ENCODE measurements around the gene LARP6. TPM values are rescaled to one million over a fixed set of nuclear protein-coding genes. Genes with fewer than 3 reads are reported as not detected.

LARP6 gene
- total and polyA plus RNA-seq, 2 experiments from 2014 or later = 20.0 to 22.4 TPM

GRCh38 chr15:70857562-70858285 lies 3.8 kb upstream of the LARP6 start:
- Mint-ChIP-seq H3K4me3 (no peak overlapping the region), H3K36me3 (ENCODE audit: low read depth) (no peaks in the 10 kb centered on the region; the same call in 2 of the 3 replicates), H3K9me3 (0 out of 3 replicates have a peak, but pooled peaks cover 3% of the 10 kb centered on the region), H3K27ac (no peak overlapping the region), H3K4me1 (peaks cover 9% of the 10 kb centered on the region), H3K27me3 (ENCODE audit: insufficient read depth, low read depth, poor library complexity) (peaks cover 8% of the 10 kb centered on the region)
- DNase-seq (ENCODE audit: low spot score) = no peak
- Histone ChIP-seq H3K79me2 (replicated peaks; ENCODE audit: insufficient read depth) (no peaks in the 10 kb centered on the region), H3K36me3 (ENCODE audit: insufficient read depth) (no peaks in the 10 kb centered on the region), H2AFZ (no peak overlapping the region), H3K4me1 (ENCODE audit: insufficient read depth) (peaks cover 2% of the 10 kb centered on the region), H3K4me3 (no peak overlapping the region), H3K9me2 (ENCODE audit: insufficient read depth) (no peaks in the 10 kb centered on the region), H3K27me3 (ENCODE audit: insufficient read depth) (peaks cover 10% of the 10 kb centered on the region), H3F3A (replicated peaks; ENCODE audit: low read depth) (0 out of 2 replicates have a peak, but pooled peaks cover 3% of the 10 kb centered on the region), H3K4me2 (no peak overlapping the region), H3K27ac (ENCODE audit: low read depth) (no peak overlapping the region), H4K20me1 (replicated peaks; ENCODE audit: insufficient read depth) (no peaks in the 10 kb centered on the region; the same call in 1 of the 2 replicates)
- TF ChIP-seq, protein P1, sequence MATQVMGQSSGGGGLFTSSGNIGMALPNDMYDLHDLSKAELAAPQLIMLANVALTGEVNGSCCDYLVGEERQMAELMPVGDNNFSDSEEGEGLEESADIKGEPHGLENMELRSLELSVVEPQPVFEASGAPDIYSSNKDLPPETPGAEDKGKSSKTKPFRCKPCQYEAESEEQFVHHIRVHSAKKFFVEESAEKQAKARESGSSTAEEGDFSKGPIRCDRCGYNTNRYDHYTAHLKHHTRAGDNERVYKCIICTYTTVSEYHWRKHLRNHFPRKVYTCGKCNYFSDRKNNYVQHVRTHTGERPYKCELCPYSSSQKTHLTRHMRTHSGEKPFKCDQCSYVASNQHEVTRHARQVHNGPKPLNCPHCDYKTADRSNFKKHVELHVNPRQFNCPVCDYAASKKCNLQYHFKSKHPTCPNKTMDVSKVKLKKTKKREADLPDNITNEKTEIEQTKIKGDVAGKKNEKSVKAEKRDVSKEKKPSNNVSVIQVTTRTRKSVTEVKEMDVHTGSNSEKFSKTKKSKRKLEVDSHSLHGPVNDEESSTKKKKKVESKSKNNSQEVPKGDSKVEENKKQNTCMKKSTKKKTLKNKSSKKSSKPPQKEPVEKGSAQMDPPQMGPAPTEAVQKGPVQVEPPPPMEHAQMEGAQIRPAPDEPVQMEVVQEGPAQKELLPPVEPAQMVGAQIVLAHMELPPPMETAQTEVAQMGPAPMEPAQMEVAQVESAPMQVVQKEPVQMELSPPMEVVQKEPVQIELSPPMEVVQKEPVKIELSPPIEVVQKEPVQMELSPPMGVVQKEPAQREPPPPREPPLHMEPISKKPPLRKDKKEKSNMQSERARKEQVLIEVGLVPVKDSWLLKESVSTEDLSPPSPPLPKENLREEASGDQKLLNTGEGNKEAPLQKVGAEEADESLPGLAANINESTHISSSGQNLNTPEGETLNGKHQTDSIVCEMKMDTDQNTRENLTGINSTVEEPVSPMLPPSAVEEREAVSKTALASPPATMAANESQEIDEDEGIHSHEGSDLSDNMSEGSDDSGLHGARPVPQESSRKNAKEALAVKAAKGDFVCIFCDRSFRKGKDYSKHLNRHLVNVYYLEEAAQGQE (IDR thresholded peaks at IDR 0.05; ENCODE audit: unreplicated experiment) = no peak
- no peak for TF ChIP-seq STAT1 (IDR thresholded peaks at IDR 0.05; ENCODE audit: unreplicated experiment)
- TF ChIP-seq ZNF462 (CRISPR knock-in tag; IDR thresholded peaks at IDR 0.05) = no peak
- TF ChIP-seq, protein P2, sequence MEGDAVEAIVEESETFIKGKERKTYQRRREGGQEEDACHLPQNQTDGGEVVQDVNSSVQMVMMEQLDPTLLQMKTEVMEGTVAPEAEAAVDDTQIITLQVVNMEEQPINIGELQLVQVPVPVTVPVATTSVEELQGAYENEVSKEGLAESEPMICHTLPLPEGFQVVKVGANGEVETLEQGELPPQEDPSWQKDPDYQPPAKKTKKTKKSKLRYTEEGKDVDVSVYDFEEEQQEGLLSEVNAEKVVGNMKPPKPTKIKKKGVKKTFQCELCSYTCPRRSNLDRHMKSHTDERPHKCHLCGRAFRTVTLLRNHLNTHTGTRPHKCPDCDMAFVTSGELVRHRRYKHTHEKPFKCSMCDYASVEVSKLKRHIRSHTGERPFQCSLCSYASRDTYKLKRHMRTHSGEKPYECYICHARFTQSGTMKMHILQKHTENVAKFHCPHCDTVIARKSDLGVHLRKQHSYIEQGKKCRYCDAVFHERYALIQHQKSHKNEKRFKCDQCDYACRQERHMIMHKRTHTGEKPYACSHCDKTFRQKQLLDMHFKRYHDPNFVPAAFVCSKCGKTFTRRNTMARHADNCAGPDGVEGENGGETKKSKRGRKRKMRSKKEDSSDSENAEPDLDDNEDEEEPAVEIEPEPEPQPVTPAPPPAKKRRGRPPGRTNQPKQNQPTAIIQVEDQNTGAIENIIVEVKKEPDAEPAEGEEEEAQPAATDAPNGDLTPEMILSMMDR (conservative IDR thresholded peaks at IDR 0.05; ENCODE audit: low read depth in 2 of 2) = no peak
- TF ChIP-seq CREB1 (CRISPR knock-in tag; IDR thresholded peaks at IDR 0.05; ENCODE audit: low read depth) = no peak
- no peak for TF ChIP-seq EZH2 (IDR thresholded peaks at IDR 0.05; ENCODE audit: low read depth, unreplicated experiment)
- no peak for TF ChIP-seq EZH2phosphoT487 (IDR thresholded peaks at IDR 0.05; ENCODE audit: unreplicated experiment)
- no peak for TF ChIP-seq JUNB (IDR thresholded peaks at IDR 0.05; ENCODE audit: unreplicated experiment)
- TF ChIP-seq, protein P3, sequence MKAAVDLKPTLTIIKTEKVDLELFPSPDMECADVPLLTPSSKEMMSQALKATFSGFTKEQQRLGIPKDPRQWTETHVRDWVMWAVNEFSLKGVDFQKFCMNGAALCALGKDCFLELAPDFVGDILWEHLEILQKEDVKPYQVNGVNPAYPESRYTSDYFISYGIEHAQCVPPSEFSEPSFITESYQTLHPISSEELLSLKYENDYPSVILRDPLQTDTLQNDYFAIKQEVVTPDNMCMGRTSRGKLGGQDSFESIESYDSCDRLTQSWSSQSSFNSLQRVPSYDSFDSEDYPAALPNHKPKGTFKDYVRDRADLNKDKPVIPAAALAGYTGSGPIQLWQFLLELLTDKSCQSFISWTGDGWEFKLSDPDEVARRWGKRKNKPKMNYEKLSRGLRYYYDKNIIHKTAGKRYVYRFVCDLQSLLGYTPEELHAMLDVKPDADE (IDR thresholded peaks at IDR 0.05) = no peak
- no peak for TF ChIP-seq ZNF114 (CRISPR knock-in tag; IDR thresholded peaks at IDR 0.05)
- no peak for TF ChIP-seq NANOG (IDR thresholded peaks at IDR 0.05; ENCODE audit: borderline replicate concordance)
- TF ChIP-seq ZNF331 (CRISPR knock-in tag; IDR thresholded peaks at IDR 0.05; ENCODE audit: low read depth) = no peak
- no peak for TF ChIP-seq POLR2AphosphoS5 (IDR thresholded peaks at IDR 0.05; ENCODE audit: low read depth)
- ATAC-seq = no peak

Data from GM23338 (cell line).